GM12878 (cell line): ENCODE measurements around the gene TMC6.

Experiments used
- CEBPB ChIP-seq, 2 experiments: fragments of 150-350 bp in 1 of 2; IDR thresholded peaks; 2 replicates each; pipeline ENCODE4 v1.6.1; 2012 to 2014; ENCODE audit warnings: low read depth in 2 of 2, low read length in 2 of 2, borderline replicate concordance in 1 of 2, inconsistent platforms in 1 of 2
- CHD2 ChIP-seq: IDR thresholded peaks from 2 replicates; pipeline ENCODE4 v1.6.1; 2011; ENCODE audit warnings: low read depth, low read length, improper control_type of control experiment, borderline replicate concordance
- ETV6 ChIP-seq, 2 experiments: fragments of 450-650 bp in 1 of 2; IDR thresholded peaks in 1 of 2; conservative IDR thresholded peaks in 1 of 2; 2 replicates each; pipeline ENCODE4 v1.6.1; 2014; ENCODE audit warnings: antibody characterized with exemption in 1 of 2, borderline replicate concordance in 1 of 2, low read depth in 1 of 2, mild to moderate bottlenecking in 1 of 2, moderate library complexity in 1 of 2
- FOXK2 ChIP-seq: fragments of 450-650 bp; IDR thresholded peaks from 2 replicates; pipeline ENCODE4 v1.6.1; 2017; ENCODE audit warnings: mild to moderate bottlenecking, moderate library complexity
- IKZF1 ChIP-seq: fragments of 450-650 bp; conservative IDR thresholded peaks from 2 replicates; pipeline ENCODE4 v1.6.1; 2017; ENCODE audit warnings: antibody characterized with exemption, mild to moderate bottlenecking
- MYC ChIP-seq: IDR thresholded peaks from 2 replicates; pipeline ENCODE4 v1.6.1; 2011; ENCODE audit warnings: mild to moderate bottlenecking, low read length, moderate library complexity, inconsistent platforms; ENCODE audit not compliant: insufficient read depth, insufficient replicate concordance, insufficient read length, severe bottlenecking
- POLR2A ChIP-seq: IDR thresholded peaks from 2 replicates; pipeline ENCODE4 v1.6.1; 2011; ENCODE audit warnings: low read depth, mild to moderate bottlenecking, low read length
- RCOR1 ChIP-seq: conservative IDR thresholded peaks from 2 replicates; pipeline ENCODE4 v1.6.1; 2012; ENCODE audit warnings: low read depth, low read length, improper control_type of control experiment
- REST ChIP-seq: IDR thresholded peaks from 2 replicates; pipeline ENCODE4 v1.6.1; 2012; ENCODE audit warnings: mild to moderate bottlenecking, low read depth, low read length
- SIN3A ChIP-seq: IDR thresholded peaks from 2 replicates; pipeline ENCODE4 v1.6.1; 2012; ENCODE audit warnings: low read depth, low read length, improper control_type of control experiment
- SMAD5 ChIP-seq: IDR thresholded peaks from 2 replicates; pipeline ENCODE4 v1.6.1; 2016; ENCODE audit warnings: antibody characterized with exemption, low read depth
- SP1 ChIP-seq: IDR thresholded peaks from one replicate; pipeline ENCODE4 v1.6.1; 2011; ENCODE audit warnings: low read depth, low read length

GRCh38 chr17:78109489-78109761, 19.1 kb downstream of the TMC6 start:
- TF ChIP-seq REST (no peak), POLR2A (no peak), RCOR1 (no peak), ETV6 (conservative IDR thresholded peaks at IDR 0.05 in 1 of 2, IDR thresholded peaks at IDR 0.05 in 1 of 2; ENCODE audit: borderline replicate concordance in 1 of 2, low read depth in 1 of 2) (no peak), MYC (no peak), IKZF1 (no peak), SP1 (no peak), CHD2 (no peak), SIN3A (no peak), CEBPB (IDR thresholded peaks at IDR 0.05; ENCODE audit: borderline replicate concordance in 1 of 2, low read depth in 2 of 2, low read length in 2 of 2) (no peak), FOXK2 (no peak), SMAD5 (no peak)
